H1 (cell line): Measurements from ENCODE around the gene GLIPR1. TPM values are rescaled to one million over a fixed set of nuclear protein-coding genes. Genes with fewer than 3 reads are reported as not detected.

Experiments
- ATF2 ChIP-seq: IDR thresholded peaks from 2 replicates; pipeline ENCODE4 v1.6.1; 2012; ENCODE audit warnings: low read length, inconsistent platforms
- CHD7 ChIP-seq: fragments of 300-600 bp; sonication (generic); IDR thresholded peaks from 2 replicates; pipeline ENCODE4 v1.7.1; 2012; ENCODE audit warnings: low read length, moderate library complexity, mild to moderate bottlenecking, inconsistent platforms; ENCODE audit not compliant: insufficient replicate concordance
- JUND ChIP-seq: IDR thresholded peaks from 2 replicates; pipeline ENCODE4 v1.6.1; 2011; ENCODE audit warnings: mild to moderate bottlenecking, improper control_type of control experiment, low read length
- MAX ChIP-seq: IDR thresholded peaks from 2 replicates; pipeline ENCODE4 v1.6.1; 2012; ENCODE audit warnings: inconsistent platforms
- RAD21 ChIP-seq, 2 experiments: IDR thresholded peaks in 1 of 2; conservative IDR thresholded peaks in 1 of 2; 2 replicates each; pipeline ENCODE4 v1.6.1; 2011; ENCODE audit warnings: low read depth in 2 of 2, low read length in 2 of 2, improper control_type of control experiment in 1 of 2, inconsistent platforms in 1 of 2, mild to moderate bottlenecking in 1 of 2, moderate library complexity in 1 of 2
- SUZ12 ChIP-seq: fragments of 200-600 bp; sonication (generic); IDR thresholded peaks from 2 replicates; pipeline ENCODE4 v1.6.1; 2012; ENCODE audit warnings: mild to moderate bottlenecking, inconsistent platforms, low read length, moderate library complexity, mixed read lengths
- TAF7 ChIP-seq: optimal IDR thresholded peaks from 2 replicates; pipeline ENCODE3; 2011; ENCODE audit warnings: low read depth, mild to moderate bottlenecking, inconsistent platforms, low read length, moderate library complexity, borderline replicate concordance
- TEAD4 ChIP-seq: IDR thresholded peaks from 2 replicates; pipeline ENCODE4 v1.6.1; 2012; ENCODE audit warnings: low read depth, low read length, inconsistent platforms, mixed read lengths
- polyA plus RNA-seq, 7 experiments: library from polyadenylated mRNA; depleted of rRNA in 3 of 7; stranded (reverse) in 5 of 7; unstranded in 2 of 7; fragments of >200 nt in 5 of 7; fragments of 200-250 nt in 2 of 7; gene quantifications; 1 replicate in 5 of 7; 2 replicates in 1 of 7; 4 replicates in 1 of 7; pipeline versions ENCODE4 v1.2.1 to v1.2.3, GENCODE V29; 2011 to 2013; ENCODE audit warnings: missing spikeins in 2 of 7, mixed read lengths in 2 of 7
- total RNA-seq: library from RNA; stranded (reverse); fragmentation: NEBNext Ultra II Directional; extraction: Animal tissue kit (Norgen Biotek cat#: 25700); gene quantifications from 2 replicates; pipeline ENCODE4 v1.2.1, GENCODE V29; 2021

Gene GLIPR1
- total and polyA plus RNA-seq, 2 of the 8 experiments (the other 6 are each of a cell fraction or from before 2014, with no cell fraction given), result 0.23 to 1.5 TPM

GRCh38 chr12:75447691-75448393, 32.7 kb upstream of the GLIPR1 start (continued):
- TF ChIP-seq CHD7 (no peak), TEAD4 (no peak), MAX (no peak), JUND (no peak), RAD21 (IDR thresholded peaks at IDR 0.05 in 1 of 2, conservative IDR thresholded peaks at IDR 0.05 in 1 of 2; ENCODE audit: low read depth in 2 of 2, low read length in 2 of 2) (no peak), TAF7 (no peak), SUZ12 (no peak), ATF2 (no peak)
